HG03354 (cell line): ENCODE measurements around the gene CTXND1.

Experiments
- ATAC-seq: cut with Tn5 transposase; IDR thresholded peaks from one replicate; pipeline ENCODE4 v1.9.1; 2021; ENCODE audit warnings: mild to moderate bottlenecking; ENCODE audit not compliant: unreplicated experiment, poor library complexity, severe bottlenecking

The CTXND1 gene

GRCh38 chr15:80214910-80215309 is 37.1 kb downstream of the CTXND1 start:
- no peak for ATAC-seq

- ATAC-seq, result no peak
Observed at GRCh38 chr15:80211976-80212375, 40.0 kb downstream of the CTXND1 start.

- peak; percentile 69 for ATAC-seq
Observed at GRCh38 chr15:80210611-80211573, 41.1 kb downstream of the CTXND1 start.

GRCh38 chr15:80208758-80209734 is 43.0 kb downstream of the CTXND1 start:
- ATAC-seq, result no peak

- no peak for ATAC-seq
Observed at GRCh38 chr15:80207887-80208286, 44.1 kb downstream of the CTXND1 start.

GRCh38 chr15:80204231-80204630 is 47.8 kb downstream of the CTXND1 start:
- no peak for ATAC-seq

- ATAC-seq, result no peak
Observed at GRCh38 chr15:80203361-80203885, 48.6 kb downstream of the CTXND1 start.

- no peak for ATAC-seq
Observed at GRCh38 chr15:80202641-80203360, 49.2 kb downstream of the CTXND1 start.

- no peak for ATAC-seq
Observed at GRCh38 chr15:80202016-80202315, 50.0 kb downstream of the CTXND1 start.

GRCh38 chr15:80201256-80202015 is 50.6 kb downstream of the CTXND1 start:
- ATAC-seq, result no peak

- ATAC-seq, result no peak
Observed at GRCh38 chr15:80199869-80200268, 52.1 kb downstream of the CTXND1 start.

GRCh38 chr15:80199366-80199765 is 52.6 kb downstream of the CTXND1 start:
- ATAC-seq, result no peak

- ATAC-seq, result no peak
Observed at GRCh38 chr15:80194914-80195313, 57.1 kb downstream of the CTXND1 start.

- no peak for ATAC-seq
Observed at GRCh38 chr15:80194186-80194585, 57.8 kb downstream of the CTXND1 start.

GRCh38 chr15:80191897-80192595 is 60.0 kb downstream of the CTXND1 start:
- ATAC-seq, result no peak

GRCh38 chr15:80191198-80191597 is 60.8 kb downstream of the CTXND1 start:
- ATAC-seq, result no peak

GRCh38 chr15:80188251-80188650 is 63.8 kb downstream of the CTXND1 start:
- no peak for ATAC-seq

- ATAC-seq, result no peak
Observed at GRCh38 chr15:80186597-80186996, 65.4 kb downstream of the CTXND1 start.
